ENCODE data around the gene DISP3.

DISP3 gene

GRCh38 chr1:11525151-11525505 is 46.2 kb downstream of the DISP3 start:
- no peaks in the 10 kb centered on the region; the same call in 1 of the 2 replicates for H3K36me3 ChIP-seq
- H3K4me1 ChIP-seq: peaks cover 4% of the 10 kb centered on the region; the same call in 1 of the 2 replicates
- DNase-seq: no peak
- no peaks in the 10 kb centered on the region for H3K27me3 ChIP-seq
- H3K9me3 ChIP-seq: no peaks in the 10 kb centered on the region
- no peak overlapping the region for H3K4me3 ChIP-seq (ENCODE audit: low read depth, low read length)
- no peak for TF ChIP-seq CTCF (IDR thresholded peaks at IDR 0.05; ENCODE audit: low read depth, low read length)

GRCh38 chr1:11525516-11525915 is 46.6 kb downstream of the DISP3 start:
- no peak for DNase-seq
- TF ChIP-seq CTCF (IDR thresholded peaks at IDR 0.05; ENCODE audit: low read depth, low read length): no peak
- no peak overlapping the region for H3K4me3 ChIP-seq (ENCODE audit: low read depth, low read length)
- H3K4me1 ChIP-seq: peaks cover 4% of the 10 kb centered on the region; the same call in 1 of the 2 replicates
- no peaks in the 10 kb centered on the region for H3K27me3 ChIP-seq
- H3K9me3 ChIP-seq: no peaks in the 10 kb centered on the region
- no peaks in the 10 kb centered on the region for H3K36me3 ChIP-seq

GRCh38 chr1:11526071-11526895 is 47.3 kb downstream of the DISP3 start:
- Histone ChIP-seq H3K27me3 (no peaks in the 10 kb centered on the region), H3K4me3 (ENCODE audit: low read depth, low read length) (no peak overlapping the region), H3K36me3 (no peaks in the 10 kb centered on the region), H3K9me3 (no peaks in the 10 kb centered on the region), H3K4me1 (peaks cover 4% of the 10 kb centered on the region; the same call in 1 of the 2 replicates)
- no peak for TF ChIP-seq CTCF (IDR thresholded peaks at IDR 0.05; ENCODE audit: low read depth, low read length)
- DNase-seq: no peak

DNA sequence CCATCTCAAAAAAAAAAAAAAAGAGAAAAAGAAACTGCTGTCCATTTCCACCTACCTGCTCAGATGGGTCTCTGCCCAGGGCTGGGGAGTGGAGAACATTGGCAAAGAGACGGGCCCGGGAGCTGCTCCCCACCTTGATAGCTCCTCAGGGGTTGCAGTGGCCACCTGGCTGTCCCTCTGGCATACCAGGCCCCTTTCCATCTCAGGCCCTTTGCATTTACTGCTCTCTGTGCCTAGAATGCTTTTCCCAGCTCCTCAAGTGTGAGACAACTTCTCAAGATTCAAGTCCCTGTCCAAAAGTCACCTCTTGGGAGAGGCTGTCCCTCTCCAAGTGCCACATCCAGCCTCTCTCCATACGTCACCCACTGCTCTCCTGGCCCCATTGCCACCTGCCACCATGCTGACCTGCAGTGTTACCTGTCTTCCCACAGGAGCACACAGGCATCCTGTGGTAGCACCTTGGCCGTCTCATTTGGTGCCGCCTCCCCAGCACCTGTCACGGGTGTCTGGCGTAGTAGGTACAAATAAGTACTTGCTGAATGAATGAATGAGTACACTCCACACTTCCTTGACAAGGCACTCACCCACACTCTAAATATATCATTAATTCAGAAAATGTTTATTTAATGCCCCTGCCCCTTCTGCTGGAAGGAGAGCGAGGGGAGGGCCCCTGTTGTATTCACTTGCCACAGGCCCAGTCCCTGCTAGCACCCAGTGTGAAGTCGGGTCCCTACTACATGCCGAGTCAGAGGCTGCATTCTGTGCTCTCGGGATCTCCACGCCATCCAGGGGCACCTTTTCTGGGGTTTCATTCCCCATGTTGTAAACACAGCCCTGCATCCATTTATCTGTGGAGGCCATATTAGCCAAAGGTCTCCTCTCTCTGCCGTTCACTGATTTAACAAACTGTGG is 48.8 kb downstream of the DISP3 start:
- no peak overlapping the region for H3K4me3 ChIP-seq (ENCODE audit: low read depth, low read length)
- no peaks in the 10 kb centered on the region for H3K4me1 ChIP-seq
- H3K9me3 ChIP-seq: no peaks in the 10 kb centered on the region
- no peak for TF ChIP-seq CTCF (IDR thresholded peaks at IDR 0.05; ENCODE audit: low read depth, low read length)
- H3K27me3 ChIP-seq: no peaks in the 10 kb centered on the region
- H3K36me3 ChIP-seq: no peaks in the 10 kb centered on the region
- no peak for DNase-seq

DNA sequence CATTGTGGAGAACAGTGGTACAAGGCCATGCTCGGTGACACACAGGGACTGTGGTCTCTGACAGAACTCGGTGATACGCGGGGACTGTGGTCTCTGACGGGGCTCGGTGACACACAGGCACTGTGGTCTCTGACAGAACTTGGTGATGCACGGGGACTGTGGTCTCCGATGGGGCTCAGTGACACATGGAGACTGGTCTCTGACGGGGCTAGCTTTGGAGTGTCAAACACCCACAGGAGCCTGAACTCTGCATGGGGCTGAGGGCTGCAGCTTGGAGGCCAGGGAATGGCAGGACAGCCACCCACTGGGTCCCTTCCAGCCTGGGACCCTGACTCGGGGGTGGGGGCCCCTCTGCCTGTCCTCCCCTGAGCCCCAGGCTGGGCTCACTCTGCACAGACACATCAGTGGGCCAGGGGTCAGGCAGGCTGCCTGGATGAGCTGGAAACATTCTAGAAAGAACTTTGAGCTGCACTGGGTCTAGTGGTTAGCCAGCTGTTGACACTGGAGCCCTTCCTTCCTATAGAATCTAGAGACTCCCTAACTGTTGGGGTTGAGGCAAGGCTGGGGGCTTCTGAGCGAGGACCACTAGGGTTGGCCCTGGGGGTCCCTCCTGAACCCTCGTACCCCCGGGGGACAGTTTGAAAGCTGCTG is 49.8 kb downstream of the DISP3 start:
- no peaks in the 10 kb centered on the region for H3K9me3 ChIP-seq
- TF ChIP-seq CTCF (IDR thresholded peaks at IDR 0.05; ENCODE audit: low read depth, low read length): no peak
- no peaks in the 10 kb centered on the region for H3K4me1 ChIP-seq
- H3K36me3 ChIP-seq: no peaks in the 10 kb centered on the region
- H3K4me3 ChIP-seq (ENCODE audit: low read depth, low read length): no peak overlapping the region
- no peaks in the 10 kb centered on the region for H3K27me3 ChIP-seq
- DNase-seq: no peak
